Neural progenitor cell (in vitro differentiated cells): ENCODE measurements around the gene PALM2AKAP2. TPM values are rescaled to one million over a fixed set of nuclear protein-coding genes. Genes with fewer than 3 reads are reported as not detected.

Experiments
- DNase-seq: peaks from one replicate; pipeline ENCODE4 v3.0.0-alpha.2; 2016; ENCODE audit warnings: low spot score
- H2AFZ ChIP-seq: fragments of 200-600 bp; sonication (generic); replicated peaks from 2 replicates; pipeline ENCODE4 v1.6.1; 2016; ENCODE audit warnings: antibody characterized with exemption
- H3F3A ChIP-seq: fragments of 200-600 bp; sonication (generic); 2 replicates; pipeline ENCODE4 v1.6.1; 2016; ENCODE audit warnings: antibody characterized with exemption, low read depth
- H3K27ac ChIP-seq: fragments of 200-600 bp; sonication (generic); 2 replicates; pipeline ENCODE4 v1.5.1; 2016; ENCODE audit warnings: mild to moderate bottlenecking
- H3K27me3 ChIP-seq: fragments of 200-600 bp; sonication (generic); 2 replicates; pipeline ENCODE4 v1.6.1; 2016; ENCODE audit warnings: mild to moderate bottlenecking, moderate library complexity
- H3K36me3 ChIP-seq: fragments of 200-600 bp; sonication (generic); 2 replicates; pipeline ENCODE4 v1.5.1; 2016
- H3K4me1 ChIP-seq: fragments of 200-600 bp; sonication (generic); 2 replicates; pipeline ENCODE4 v1.6.1; 2016; ENCODE audit warnings: mixed run types
- H3K4me2 ChIP-seq: fragments of 200-600 bp; sonication (generic); 2 replicates; pipeline ENCODE4 v1.6.1; 2016
- H3K4me3 ChIP-seq: fragments of 200-600 bp; sonication (generic); 2 replicates; pipeline ENCODE4 v1.5.1; 2016
- H3K79me2 ChIP-seq: fragments of 200-600 bp; sonication (generic); 2 replicates; pipeline ENCODE4 v1.6.1; 2016; ENCODE audit warnings: low read depth
- H3K9ac ChIP-seq: fragments of 200-600 bp; sonication (generic); 2 replicates; pipeline ENCODE4 v1.6.1; 2016
- H3K9me3 ChIP-seq: fragments of 200-600 bp; sonication (generic); 2 replicates; pipeline ENCODE4 v1.5.1; 2016; ENCODE audit warnings: low read depth
- H4K20me1 ChIP-seq: fragments of 200-600 bp; sonication (generic); 2 replicates; pipeline ENCODE4 v1.6.1; 2016; ENCODE audit warnings: low read depth
- H3K27ac Mint-ChIP-seq: 3 replicates; pipeline ENCODE4 v1.8.0; 2021; ENCODE audit warnings: mixed read lengths
- H3K27me3 Mint-ChIP-seq: 2 replicates; pipeline ENCODE4 v1.8.0; 2022; ENCODE audit warnings: low read depth, mild to moderate bottlenecking, inconsistent platforms, moderate library complexity, mixed read lengths; ENCODE audit not compliant: insufficient read depth
- H3K36me3 Mint-ChIP-seq: 3 replicates; pipeline ENCODE4 v1.8.0; 2021; ENCODE audit warnings: mixed read lengths
- H3K4me1 Mint-ChIP-seq: 3 replicates; pipeline ENCODE4 v1.8.0; 2021; ENCODE audit warnings: mixed read lengths
- H3K4me3 Mint-ChIP-seq: 3 replicates; pipeline ENCODE4 v1.8.0; 2021; ENCODE audit warnings: mild to moderate bottlenecking, moderate library complexity, mixed read lengths
- H3K9me3 Mint-ChIP-seq: 3 replicates; pipeline ENCODE4 v1.8.0; 2020; ENCODE audit warnings: mixed read lengths
- CTCF ChIP-seq: fragments of 200-600 bp; sonication (generic); IDR thresholded peaks from 2 replicates; pipeline ENCODE4 v1.5.1; 2017; ENCODE audit warnings: antibody characterized with exemption, mild to moderate bottlenecking
- EZH2 ChIP-seq: fragments of 200-600 bp; sonication (generic); IDR thresholded peaks from 2 replicates; pipeline ENCODE4 v1.6.1; 2017; ENCODE audit warnings: antibody characterized with exemption, mild to moderate bottlenecking, moderate library complexity
- EZH2phosphoT487 ChIP-seq: fragments of 200-600 bp; sonication (generic); IDR thresholded peaks from 2 replicates; pipeline ENCODE4 v1.6.1; 2017; ENCODE audit warnings: antibody characterized with exemption
- total RNA-seq: library from RNA; depleted of rRNA; stranded (reverse); fragments of >200 nt; gene quantifications from 2 replicates; pipeline ENCODE4 v1.2.3, GENCODE V29; 2015; ENCODE audit warnings: low replicate concordance

Gene PALM2AKAP2
- total RNA-seq, 1 donor from 2014 or later, result 3.9 TPM

- no peaks in the 10 kb centered on the region for H3K9me3 ChIP-seq
- no peaks in the 10 kb centered on the region for H3K27me3 Mint-ChIP-seq
- H3K79me2 ChIP-seq, result no peaks in the 10 kb centered on the region
- DNase-seq, result no peak
- no peaks in the 10 kb centered on the region for H3K36me3 Mint-ChIP-seq
- H2AFZ ChIP-seq, result no peak overlapping the region
- peaks cover 19% of the 10 kb centered on the region for H3K4me1 Mint-ChIP-seq
- H3K4me3 ChIP-seq, result no peak overlapping the region
- no peaks in the 10 kb centered on the region for H3K27me3 ChIP-seq
- H3K4me3 Mint-ChIP-seq, result no peak overlapping the region
- no peak overlapping the region for H3K27ac Mint-ChIP-seq
- no peak overlapping the region for H3K27ac ChIP-seq
- no peaks in the 10 kb centered on the region for H3K9me3 Mint-ChIP-seq
- H3F3A ChIP-seq, result no peaks in the 10 kb centered on the region
- H4K20me1 ChIP-seq, result no peaks in the 10 kb centered on the region
- H3K36me3 ChIP-seq, result no peaks in the 10 kb centered on the region
- no peak overlapping the region for H3K9ac ChIP-seq
- no peaks in the 10 kb centered on the region for H3K4me1 ChIP-seq
- H3K4me2 ChIP-seq, result no peak overlapping the region
- TF ChIP-seq EZH2 (no peak), EZH2phosphoT487 (no peak), CTCF (no peak)
Observed at GRCh38 chr9:109815366-109815947, 35.5 kb downstream of the PALM2AKAP2 start.

GRCh38 chr9:109816490-109816889 is 36.5 kb downstream of the PALM2AKAP2 start:
- no peak overlapping the region for H3K9ac ChIP-seq
- H3K27ac ChIP-seq, result no peak overlapping the region
- Mint-ChIP-seq H3K27me3 (no peaks in the 10 kb centered on the region), H3K27ac (no peak overlapping the region), H3K4me3 (no peak overlapping the region), H3K36me3 (no peaks in the 10 kb centered on the region), H3K4me1 (peaks cover 19% of the 10 kb centered on the region), H3K9me3 (no peaks in the 10 kb centered on the region)
- DNase-seq, result no peak
- no peak overlapping the region for H3K4me3 ChIP-seq
- H3F3A ChIP-seq, result no peaks in the 10 kb centered on the region
- H2AFZ ChIP-seq, result no peak overlapping the region
- H4K20me1 ChIP-seq, result no peaks in the 10 kb centered on the region
- no peaks in the 10 kb centered on the region for H3K27me3 ChIP-seq
- TF ChIP-seq CTCF (no peak), EZH2phosphoT487 (no peak), EZH2 (no peak)
- no peaks in the 10 kb centered on the region for H3K36me3 ChIP-seq
- no peaks in the 10 kb centered on the region for H3K9me3 ChIP-seq
- no peak overlapping the region for H3K4me2 ChIP-seq
- H3K4me1 ChIP-seq, result no peaks in the 10 kb centered on the region
- no peaks in the 10 kb centered on the region for H3K79me2 ChIP-seq

- Histone ChIP-seq H3K27ac (no peak overlapping the region), H3K9ac (no peak overlapping the region), H3K79me2 (no peaks in the 10 kb centered on the region), H3F3A (no peaks in the 10 kb centered on the region), H2AFZ (no peak overlapping the region), H4K20me1 (no peaks in the 10 kb centered on the region), H3K4me1 (no peaks in the 10 kb centered on the region), H3K4me3 (no peak overlapping the region), H3K36me3 (no peaks in the 10 kb centered on the region), H3K27me3 (no peaks in the 10 kb centered on the region), H3K4me2 (peak overlapping the region; percentile 18), H3K9me3 (no peaks in the 10 kb centered on the region)
- peaks cover 14% of the 10 kb centered on the region for H3K4me1 Mint-ChIP-seq
- H3K36me3 Mint-ChIP-seq, result no peaks in the 10 kb centered on the region
- H3K27me3 Mint-ChIP-seq, result no peaks in the 10 kb centered on the region
- H3K4me3 Mint-ChIP-seq, result no peak overlapping the region
- no peaks in the 10 kb centered on the region for H3K9me3 Mint-ChIP-seq
- TF ChIP-seq EZH2 (no peak), EZH2phosphoT487 (no peak), CTCF (no peak)
- H3K27ac Mint-ChIP-seq, result no peak overlapping the region
- no peak for DNase-seq
Observed at GRCh38 chr9:109817146-109817845, 37.3 kb downstream of the PALM2AKAP2 start.
